ENCODE data around the gene CEP85L. TPM values are rescaled to one million over a fixed set of nuclear protein-coding genes. Genes with fewer than 3 reads are reported as not detected.

CEP85L gene
- total RNA-seq, 1 donor from 2014 or later: 19.3 TPM

DNA sequence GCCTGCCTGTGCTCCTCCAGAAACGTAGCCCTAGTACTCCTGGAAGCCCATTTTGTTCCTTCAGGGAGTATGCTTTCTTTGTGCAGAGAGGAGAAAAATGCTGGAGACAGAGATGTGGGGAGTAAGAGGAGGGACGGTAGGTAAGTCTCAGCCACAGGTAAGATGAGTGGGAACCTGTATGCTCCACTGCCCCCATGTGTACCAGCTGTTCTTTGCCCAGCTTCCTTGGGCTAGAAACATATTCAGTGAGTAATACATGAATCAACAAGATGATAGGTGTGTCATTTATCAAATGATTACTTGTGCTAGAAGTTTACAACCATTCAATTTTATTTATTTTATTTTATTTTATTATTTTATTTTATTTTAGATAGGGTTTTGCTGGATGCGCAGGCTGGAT, 13.6 kb upstream of the CEP85L start:
- H3K36me3 Mint-ChIP-seq (ENCODE audit: low read depth, unreplicated experiment): no peaks in the 10 kb centered on the region
- DNase-seq (ENCODE audit: low read depth): no peak
- TF ChIP-seq, protein P1, sequence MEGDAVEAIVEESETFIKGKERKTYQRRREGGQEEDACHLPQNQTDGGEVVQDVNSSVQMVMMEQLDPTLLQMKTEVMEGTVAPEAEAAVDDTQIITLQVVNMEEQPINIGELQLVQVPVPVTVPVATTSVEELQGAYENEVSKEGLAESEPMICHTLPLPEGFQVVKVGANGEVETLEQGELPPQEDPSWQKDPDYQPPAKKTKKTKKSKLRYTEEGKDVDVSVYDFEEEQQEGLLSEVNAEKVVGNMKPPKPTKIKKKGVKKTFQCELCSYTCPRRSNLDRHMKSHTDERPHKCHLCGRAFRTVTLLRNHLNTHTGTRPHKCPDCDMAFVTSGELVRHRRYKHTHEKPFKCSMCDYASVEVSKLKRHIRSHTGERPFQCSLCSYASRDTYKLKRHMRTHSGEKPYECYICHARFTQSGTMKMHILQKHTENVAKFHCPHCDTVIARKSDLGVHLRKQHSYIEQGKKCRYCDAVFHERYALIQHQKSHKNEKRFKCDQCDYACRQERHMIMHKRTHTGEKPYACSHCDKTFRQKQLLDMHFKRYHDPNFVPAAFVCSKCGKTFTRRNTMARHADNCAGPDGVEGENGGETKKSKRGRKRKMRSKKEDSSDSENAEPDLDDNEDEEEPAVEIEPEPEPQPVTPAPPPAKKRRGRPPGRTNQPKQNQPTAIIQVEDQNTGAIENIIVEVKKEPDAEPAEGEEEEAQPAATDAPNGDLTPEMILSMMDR (IDR thresholded peaks at IDR 0.05; ENCODE audit: insufficient read depth, low read depth, low read length): no peak
- TF ChIP-seq EZH2 (IDR thresholded peaks at IDR 0.05; ENCODE audit: insufficient read depth, low read length): no peak
- H3K4me1 Mint-ChIP-seq (ENCODE audit: low read depth, unreplicated experiment): peaks cover 23% of the 10 kb centered on the region
- Histone ChIP-seq H3K27ac (ENCODE audit: low read depth, low read length) (no peak overlapping the region), H3K4me1 (ENCODE audit: insufficient read depth, low read length) (peaks cover 18% of the 10 kb centered on the region), H3K9me3 (ENCODE audit: insufficient read depth, low read depth, low read length) (no peaks in the 10 kb centered on the region), H3K9ac (ENCODE audit: low read length) (no peak overlapping the region), H3K4me3 (ENCODE audit: insufficient read depth, low read depth, low read length) (no peak overlapping the region), H3K36me3 (ENCODE audit: insufficient read depth, low read length) (peaks cover 3% of the 10 kb centered on the region), H3K27me3 (ENCODE audit: insufficient read depth, low read length) (no peaks in the 10 kb centered on the region), H3K4me2 (ENCODE audit: low read length) (no peak overlapping the region), H3K79me2 (ENCODE audit: insufficient read depth, low read length) (peaks cover 23% of the 10 kb centered on the region), H4K20me1 (ENCODE audit: insufficient read depth, low read length) (peaks cover 14% of the 10 kb centered on the region), H2AFZ (ENCODE audit: low read depth, low read length) (no peak overlapping the region)
- no peaks in the 10 kb centered on the region for H3K27me3 Mint-ChIP-seq (ENCODE audit: low read depth, unreplicated experiment)
- no peak for FAIRE-seq
- no peaks in the 10 kb centered on the region for H3K9me3 Mint-ChIP-seq (ENCODE audit: unreplicated experiment)
- H3K4me3 Mint-ChIP-seq (ENCODE audit: unreplicated experiment): no peak overlapping the region
- H3K27ac Mint-ChIP-seq (ENCODE audit: unreplicated experiment): no peak overlapping the region

DNA sequence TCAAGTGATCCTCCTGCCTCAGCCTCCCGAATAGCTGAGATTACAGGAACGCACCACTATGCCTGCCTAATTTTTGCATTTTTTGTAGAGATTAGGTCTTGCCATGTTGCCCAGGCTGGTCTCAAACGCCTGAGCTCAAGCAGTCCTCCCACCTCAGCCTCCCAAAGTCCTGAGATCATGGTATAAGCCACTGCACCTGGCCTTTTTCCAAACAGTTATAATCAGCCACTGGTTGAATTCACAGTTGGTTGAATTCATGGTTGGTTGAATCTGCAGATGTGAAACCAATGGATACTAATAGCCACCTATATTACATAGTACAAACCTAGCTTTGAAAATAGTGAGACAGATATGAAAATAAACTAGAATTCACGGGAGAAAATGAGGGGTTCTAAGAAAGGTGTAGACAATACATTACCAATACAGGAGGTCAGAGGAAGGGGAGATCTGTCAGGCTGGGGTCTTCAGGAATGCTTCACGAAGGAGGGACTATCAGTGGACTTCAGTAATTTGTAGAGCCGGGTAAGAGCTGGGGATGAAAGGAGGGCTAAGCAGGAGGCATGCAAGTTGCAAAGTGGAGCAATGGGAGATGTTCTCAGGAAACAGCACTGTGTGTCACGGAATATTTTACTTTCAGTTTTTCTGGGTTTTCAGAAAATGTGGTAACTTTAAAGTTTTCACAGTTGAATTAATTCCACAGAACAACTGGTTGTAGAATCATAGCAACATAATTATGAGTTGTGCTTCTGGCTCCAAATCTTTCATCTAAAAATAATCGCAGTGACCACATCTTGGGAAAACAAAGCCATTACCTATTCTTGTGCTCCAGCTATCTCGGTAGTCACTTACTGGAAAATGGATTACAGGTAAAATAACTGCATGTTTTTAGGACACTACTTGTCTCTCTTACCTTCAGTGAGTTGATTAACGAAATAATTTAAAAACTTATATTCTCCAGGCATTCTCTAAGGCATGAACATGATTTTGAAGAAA, 12.9 kb upstream of the CEP85L start:
- H3K36me3 Mint-ChIP-seq (ENCODE audit: low read depth, unreplicated experiment): no peaks in the 10 kb centered on the region
- Histone ChIP-seq H3K36me3 (ENCODE audit: insufficient read depth, low read length) (peaks cover 3% of the 10 kb centered on the region), H3K9ac (ENCODE audit: low read length) (no peak overlapping the region), H3K4me2 (ENCODE audit: low read length) (no peak overlapping the region), H3K27me3 (ENCODE audit: insufficient read depth, low read length) (no peaks in the 10 kb centered on the region), H3K79me2 (ENCODE audit: insufficient read depth, low read length) (peaks cover 23% of the 10 kb centered on the region), H4K20me1 (ENCODE audit: insufficient read depth, low read length) (peaks cover 11% of the 10 kb centered on the region), H3K9me3 (ENCODE audit: insufficient read depth, low read depth, low read length) (no peaks in the 10 kb centered on the region), H3K4me1 (ENCODE audit: insufficient read depth, low read length) (peaks cover 16% of the 10 kb centered on the region), H3K4me3 (ENCODE audit: insufficient read depth, low read depth, low read length) (no peak overlapping the region), H2AFZ (ENCODE audit: low read depth, low read length) (no peak overlapping the region), H3K27ac (ENCODE audit: low read depth, low read length) (no peak overlapping the region)
- TF ChIP-seq, protein P1 (IDR thresholded peaks at IDR 0.05; ENCODE audit: insufficient read depth, low read depth, low read length): no peak
- TF ChIP-seq EZH2 (IDR thresholded peaks at IDR 0.05; ENCODE audit: insufficient read depth, low read length): no peak
- H3K9me3 Mint-ChIP-seq (ENCODE audit: unreplicated experiment): no peaks in the 10 kb centered on the region
- no peak overlapping the region for H3K4me3 Mint-ChIP-seq (ENCODE audit: unreplicated experiment)
- no peak overlapping the region for H3K27ac Mint-ChIP-seq (ENCODE audit: unreplicated experiment)
- H3K4me1 Mint-ChIP-seq (ENCODE audit: low read depth, unreplicated experiment): peaks cover 22% of the 10 kb centered on the region
- DNase-seq (ENCODE audit: low read depth): no peak
- no peak for FAIRE-seq
- no peaks in the 10 kb centered on the region for H3K27me3 Mint-ChIP-seq (ENCODE audit: low read depth, unreplicated experiment)

DNA sequence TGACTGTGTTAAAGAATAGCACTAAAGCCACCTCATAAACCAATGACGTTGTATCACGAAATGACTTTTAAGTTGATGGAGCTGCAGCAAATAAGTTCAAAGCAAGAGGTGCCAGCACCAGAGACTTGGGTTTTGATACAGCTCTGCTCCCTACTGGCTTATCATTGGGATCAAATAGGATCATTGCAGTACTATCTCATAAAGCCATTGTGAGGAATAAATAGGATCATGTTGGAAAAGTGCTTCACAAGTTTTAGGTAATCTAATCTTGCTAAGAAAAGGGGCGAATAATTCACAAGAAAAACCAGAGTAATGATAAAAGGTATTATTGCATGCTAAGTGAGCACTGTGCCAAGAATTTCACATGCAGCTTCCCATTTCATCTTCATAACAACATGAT, 10.4 kb upstream of the CEP85L start:
- TF ChIP-seq EZH2 (IDR thresholded peaks at IDR 0.05; ENCODE audit: insufficient read depth, low read length): no peak
- TF ChIP-seq, protein P1 (IDR thresholded peaks at IDR 0.05; ENCODE audit: insufficient read depth, low read depth, low read length): no peak
- FAIRE-seq (no peak), DNase-seq (ENCODE audit: low read depth) (no peak)
- Histone ChIP-seq H3K4me2 (ENCODE audit: low read length) (no peak overlapping the region), H3K27me3 (ENCODE audit: insufficient read depth, low read length) (no peaks in the 10 kb centered on the region), H3K36me3 (ENCODE audit: insufficient read depth, low read length) (peaks cover 3% of the 10 kb centered on the region), H3K4me1 (ENCODE audit: insufficient read depth, low read length) (no peaks in the 10 kb centered on the region), H4K20me1 (ENCODE audit: insufficient read depth, low read length) (no peaks in the 10 kb centered on the region), H3K9me3 (ENCODE audit: insufficient read depth, low read depth, low read length) (no peaks in the 10 kb centered on the region), H2AFZ (ENCODE audit: low read depth, low read length) (no peak overlapping the region), H3K79me2 (ENCODE audit: insufficient read depth, low read length) (peaks cover 9% of the 10 kb centered on the region), H3K4me3 (ENCODE audit: insufficient read depth, low read depth, low read length) (no peak overlapping the region), H3K9ac (ENCODE audit: low read length) (no peak overlapping the region), H3K27ac (ENCODE audit: low read depth, low read length) (no peak overlapping the region)
- H3K27ac Mint-ChIP-seq (ENCODE audit: unreplicated experiment): no peak overlapping the region
- H3K27me3 Mint-ChIP-seq (ENCODE audit: low read depth, unreplicated experiment): no peaks in the 10 kb centered on the region
- no peaks in the 10 kb centered on the region for H3K9me3 Mint-ChIP-seq (ENCODE audit: unreplicated experiment)
- H3K4me3 Mint-ChIP-seq (ENCODE audit: unreplicated experiment): no peak overlapping the region
- H3K4me1 Mint-ChIP-seq (ENCODE audit: low read depth, unreplicated experiment): peaks cover 4% of the 10 kb centered on the region
- H3K36me3 Mint-ChIP-seq (ENCODE audit: low read depth, unreplicated experiment): no peaks in the 10 kb centered on the region
